HG03520 (cell line): ENCODE measurements around the gene R3HDM2.
"Not testable (repeated sequence)": the region's sequence is repeated elsewhere in the genome, so short reads cannot be mapped to it uniquely, and the experiment has no call there.

Experiments
- ATAC-seq: cut with Tn5 transposase; IDR thresholded peaks from one replicate; pipeline ENCODE4 v1.9.1; 2021; ENCODE audit warnings: mild to moderate bottlenecking, moderate library complexity; ENCODE audit not compliant: unreplicated experiment

Gene R3HDM2

GRCh38 chr12:57276233-57276632, 154.6 kb downstream of the R3HDM2 start:
- not testable (repeated sequence) for ATAC-seq

GRCh38 chr12:57273516-57273915, 157.3 kb downstream of the R3HDM2 start:
- no peak for ATAC-seq

- no peak for ATAC-seq
Measured at GRCh38 chr12:57272337-57273151, 158.3 kb downstream of the R3HDM2 start.

GRCh38 chr12:57270966-57271470, 159.8 kb downstream of the R3HDM2 start:
- ATAC-seq: no peak

- no peak for ATAC-seq
Measured at GRCh38 chr12:57268264-57268663, 162.6 kb downstream of the R3HDM2 start.

- ATAC-seq: no peak
Measured at GRCh38 chr12:57266681-57267080, 164.2 kb downstream of the R3HDM2 start.

- ATAC-seq: no peak
Measured at GRCh38 chr12:57263096-57263495, 167.7 kb downstream of the R3HDM2 start.

- no peak for ATAC-seq
Measured at GRCh38 chr12:57262126-57262822, 168.6 kb downstream of the R3HDM2 start.

- ATAC-seq: no peak
Measured at GRCh38 chr12:57261428-57261865, 169.4 kb downstream of the R3HDM2 start.

- no peak for ATAC-seq
Measured at GRCh38 chr12:57260366-57260765, 170.5 kb downstream of the R3HDM2 start.

- ATAC-seq: no peak
Measured at GRCh38 chr12:57258977-57259970, 171.6 kb downstream of the R3HDM2 start.

GRCh38 chr12:57255916-57256315, 174.9 kb downstream of the R3HDM2 start:
- no peak for ATAC-seq

GRCh38 chr12:57254506-57255280, 176.2 kb downstream of the R3HDM2 start:
- no peak for ATAC-seq

GRCh38 chr12:57250956-57251355, 179.9 kb downstream of the R3HDM2 start, which contains the start of gene STAC3:
Gene STAC3, minus strand, starts transcription at chr12:57251187. Its CDS starts 1,551 bp downstream, at chr12:57249636.
- no peak for ATAC-seq

- no peak for ATAC-seq
Measured at GRCh38 chr12:57250541-57250940, 180.3 kb downstream of the R3HDM2 start.

- ATAC-seq: no peak
Measured at GRCh38 chr12:57248934-57249742, 181.7 kb downstream of the R3HDM2 start.

- ATAC-seq: no peak
Measured at GRCh38 chr12:57247041-57247440, 183.8 kb downstream of the R3HDM2 start.

GRCh38 chr12:57244312-57244696, 186.5 kb downstream of the R3HDM2 start:
- ATAC-seq: no peak
